ENCODE data around the gene MARCOL.

DNA sequence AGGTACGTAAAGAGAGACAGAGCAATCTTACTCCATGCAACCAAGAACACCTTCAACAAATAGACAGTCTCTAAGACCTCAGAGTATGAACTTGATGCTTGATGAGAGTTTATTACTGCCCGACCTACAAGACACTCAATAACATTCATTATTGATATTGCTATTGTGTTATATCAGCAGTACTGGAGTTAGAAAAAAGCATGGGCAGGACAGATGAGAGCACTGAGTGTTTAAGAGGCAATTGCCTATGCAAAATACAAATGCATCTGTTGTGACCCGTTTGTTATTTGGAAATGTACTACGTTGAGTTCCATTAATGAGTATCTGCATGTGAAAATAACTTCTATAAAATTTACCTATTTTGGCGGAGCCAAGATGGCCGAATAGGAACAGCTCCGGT is 8.1 kb upstream of the MARCOL start:
- TF ChIP-seq YY1 (IDR thresholded peaks at IDR 0.05; ENCODE audit: insufficient read depth, insufficient read length) (no peak), ZNF274 (IDR thresholded peaks at IDR 0.05; ENCODE audit: low read depth, low read length) (no peak)
